ENCODE results near the gene GRID2. TPM values are rescaled to one million over a fixed set of nuclear protein-coding genes. Genes with fewer than 3 reads are reported as not detected.

GRID2 gene
- total and polyA plus RNA-seq, 2 donors (not counting 1 experiment from before 2014, with no cell fraction given) = under 0.01 to 0.02 TPM

- H3K9me3 ChIP-seq (ENCODE audit: control insufficient read depth, insufficient read depth, low read depth, low read length) = no peaks in the 10 kb centered on the region
- H3K27ac ChIP-seq (ENCODE audit: insufficient read depth, low read length) = no peak overlapping the region
- H2AFZ ChIP-seq (ENCODE audit: low read length) = no peak overlapping the region
- DNase-seq (ENCODE audit: low read depth in 2 of 2) = no peak
- no peaks in the 10 kb centered on the region for H4K20me1 ChIP-seq (ENCODE audit: control insufficient read depth, extremely low read depth, insufficient read depth, low read length)
- peak overlapping the region in 3 of 4 experiments; percentile 1 to 72 (median 46) for H3K4me3 ChIP-seq (replicated peaks in 1 of 4; ENCODE audit: control extremely low read depth in 1 of 4, insufficient read depth in 1 of 4, low read depth in 3 of 4, low read length in 4 of 4)
- H3K79me2 ChIP-seq (ENCODE audit: control insufficient read depth, insufficient read depth, low read length) = no peaks in the 10 kb centered on the region
- peaks cover 12% of the 10 kb centered on the region for H3K27me3 ChIP-seq (ENCODE audit: control insufficient read depth, insufficient read depth, low read length)
- H3K4me2 ChIP-seq (ENCODE audit: extremely low read depth, insufficient read depth, low read length) = peak overlapping the region; percentile 62
- no peaks in the 10 kb centered on the region for H3K4me1 ChIP-seq (ENCODE audit: control insufficient read depth, extremely low read depth, insufficient read depth, low read length)
- TF ChIP-seq CTCF (conservative IDR thresholded peaks at IDR 0.05 in 1 of 2, IDR thresholded peaks at IDR 0.05 in 1 of 2; ENCODE audit: low read depth in 1 of 2, low read length in 2 of 2) (no peak), EZH2 (IDR thresholded peaks at IDR 0.05; ENCODE audit: low read length, missing control alignments) (no peak)
- H3K9ac ChIP-seq (ENCODE audit: insufficient read depth, low read length) = no peak overlapping the region
- H3K36me3 ChIP-seq (ENCODE audit: control insufficient read depth, insufficient read depth, low read length) = no peaks in the 10 kb centered on the region
Measured at GRCh38 chr4:92304121-92304520, 355 bp downstream of the GRID2 start.

- Histone ChIP-seq H3K4me2 (ENCODE audit: extremely low read depth, insufficient read depth, low read length) (peak overlapping the region; percentile 0), H3K9me3 (ENCODE audit: control insufficient read depth, insufficient read depth, low read depth, low read length) (no peaks in the 10 kb centered on the region), H3K27ac (ENCODE audit: insufficient read depth, low read length) (no peak overlapping the region), H4K20me1 (ENCODE audit: control insufficient read depth, extremely low read depth, insufficient read depth, low read length) (no peaks in the 10 kb centered on the region), H3K36me3 (ENCODE audit: control insufficient read depth, insufficient read depth, low read length) (no peaks in the 10 kb centered on the region), H3K4me3 (replicated peaks in 1 of 4; ENCODE audit: control extremely low read depth in 1 of 4, insufficient read depth in 1 of 4, low read depth in 3 of 4, low read length in 4 of 4) (peak overlapping the region in 2 of 4 experiments; percentile 46 to 72), H2AFZ (ENCODE audit: low read length) (no peak overlapping the region), H3K79me2 (ENCODE audit: control insufficient read depth, insufficient read depth, low read length) (no peaks in the 10 kb centered on the region), H3K4me1 (ENCODE audit: control insufficient read depth, extremely low read depth, insufficient read depth, low read length) (no peaks in the 10 kb centered on the region), H3K9ac (ENCODE audit: insufficient read depth, low read length) (no peak overlapping the region), H3K27me3 (ENCODE audit: control insufficient read depth, insufficient read depth, low read length) (peaks cover 12% of the 10 kb centered on the region)
- TF ChIP-seq CTCF (conservative IDR thresholded peaks at IDR 0.05 in 1 of 2, IDR thresholded peaks at IDR 0.05 in 1 of 2; ENCODE audit: low read depth in 1 of 2, low read length in 2 of 2) = peak in 1 of 2 donors; percentile 0
- TF ChIP-seq EZH2 (IDR thresholded peaks at IDR 0.05; ENCODE audit: low read length, missing control alignments) = peak; percentile 77
- DNase-seq (ENCODE audit: low read depth in 2 of 2) = peak in 1 of 2 donors; percentile 15
Measured at GRCh38 chr4:92304606-92305005, 840 bp downstream of the GRID2 start.

GRCh38 chr4:92305148-92305877 is 1.5 kb downstream of the GRID2 start:
- Histone ChIP-seq H3K4me3 (replicated peaks in 1 of 4; ENCODE audit: control extremely low read depth in 1 of 4, insufficient read depth in 1 of 4, low read depth in 3 of 4, low read length in 4 of 4) (peak overlapping the region; percentile 9 to 72 (median 42)), H3K27me3 (ENCODE audit: control insufficient read depth, insufficient read depth, low read length) (peaks cover 12% of the 10 kb centered on the region)

More at GRCh38 chr4:92305148-92305877, 1.5 kb downstream of the GRID2 start:
- peak overlapping the region; percentile 82 for H3K4me2 ChIP-seq (ENCODE audit: extremely low read depth, insufficient read depth, low read length)
- no peaks in the 10 kb centered on the region for H3K4me1 ChIP-seq (ENCODE audit: control insufficient read depth, extremely low read depth, insufficient read depth, low read length)
- H3K36me3 ChIP-seq (ENCODE audit: control insufficient read depth, insufficient read depth, low read length) = no peaks in the 10 kb centered on the region
- no peak overlapping the region for H2AFZ ChIP-seq (ENCODE audit: low read length)
- TF ChIP-seq EZH2 (IDR thresholded peaks at IDR 0.05; ENCODE audit: low read length, missing control alignments) (no peak), CTCF (conservative IDR thresholded peaks at IDR 0.05 in 1 of 2, IDR thresholded peaks at IDR 0.05 in 1 of 2; ENCODE audit: low read depth in 1 of 2, low read length in 2 of 2) (no peak)
- H3K27ac ChIP-seq (ENCODE audit: insufficient read depth, low read length) = no peak overlapping the region
- no peaks in the 10 kb centered on the region for H3K9me3 ChIP-seq (ENCODE audit: control insufficient read depth, insufficient read depth, low read depth, low read length)
- no peaks in the 10 kb centered on the region for H4K20me1 ChIP-seq (ENCODE audit: control insufficient read depth, extremely low read depth, insufficient read depth, low read length)
- DNase-seq (ENCODE audit: low read depth in 2 of 2) = peak; percentile 63 to 72
- H3K9ac ChIP-seq (ENCODE audit: insufficient read depth, low read length) = no peak overlapping the region
- H3K79me2 ChIP-seq (ENCODE audit: control insufficient read depth, insufficient read depth, low read length) = no peaks in the 10 kb centered on the region

Data from fibroblast of lung (primary cell).